EL (cell line): ENCODE results near the gene LIMK2.
A peak's percentile ranks its signal among the peaks of the same experiment; 100 is the strongest.

ENCODE experiments used
- DNase-seq: peaks from one replicate; pipeline ENCODE4 v3.0.0-alpha.2; 2016

LIMK2 gene

DNA sequence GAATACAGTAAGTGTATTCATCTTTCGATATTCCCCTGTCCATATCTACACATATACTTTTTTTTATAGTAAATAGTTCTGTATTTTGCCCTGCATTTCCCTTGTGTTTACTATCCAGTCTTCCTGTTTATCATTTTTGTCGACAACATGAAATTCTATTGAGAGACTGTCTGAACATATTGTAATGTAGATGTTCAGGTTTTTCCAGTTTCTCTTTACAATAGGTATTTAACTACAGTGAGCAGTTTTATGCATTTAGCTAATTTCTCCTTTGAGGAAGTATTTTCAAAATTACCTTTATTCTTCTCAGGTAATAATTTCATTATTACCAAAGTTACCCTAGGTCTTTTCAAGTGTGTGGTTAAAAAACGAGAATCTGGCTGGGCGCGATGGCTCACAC is 63.5 kb downstream of the LIMK2 start:
- no peak for DNase-seq

GRCh38 chr22:31276426-31277167 is 64.5 kb downstream of the LIMK2 start:
- DNase-seq: no peak

GRCh38 chr22:31277741-31278140 is 65.6 kb downstream of the LIMK2 start:
- no peak for DNase-seq

- DNase-seq: no peak
These were observed 66.1 kb downstream of the LIMK2 start for GRCh38 chr22:31278151-31278621.

GRCh38 chr22:31278626-31279326 is 66.7 kb downstream of the LIMK2 start:
- DNase-seq: no peak

DNA sequence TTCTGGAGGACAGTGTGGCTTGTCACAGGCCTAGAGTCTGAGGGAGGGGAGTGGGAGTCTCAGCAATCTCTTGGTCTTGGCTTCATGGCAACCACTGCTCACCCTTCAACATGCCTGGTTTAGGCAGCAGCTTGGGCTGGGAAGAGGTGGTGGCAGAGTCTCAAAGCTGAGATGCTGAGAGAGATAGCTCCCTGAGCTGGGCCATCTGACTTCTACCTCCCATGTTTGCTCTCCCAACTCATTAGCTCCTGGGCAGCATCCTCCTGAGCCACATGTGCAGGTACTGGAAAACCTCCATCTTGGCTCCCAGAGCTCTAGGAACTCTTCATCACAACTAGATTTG is 67.2 kb downstream of the LIMK2 start:
- no peak for DNase-seq

GRCh38 chr22:31279821-31280505 is 67.9 kb downstream of the LIMK2 start:
- no peak for DNase-seq

DNA sequence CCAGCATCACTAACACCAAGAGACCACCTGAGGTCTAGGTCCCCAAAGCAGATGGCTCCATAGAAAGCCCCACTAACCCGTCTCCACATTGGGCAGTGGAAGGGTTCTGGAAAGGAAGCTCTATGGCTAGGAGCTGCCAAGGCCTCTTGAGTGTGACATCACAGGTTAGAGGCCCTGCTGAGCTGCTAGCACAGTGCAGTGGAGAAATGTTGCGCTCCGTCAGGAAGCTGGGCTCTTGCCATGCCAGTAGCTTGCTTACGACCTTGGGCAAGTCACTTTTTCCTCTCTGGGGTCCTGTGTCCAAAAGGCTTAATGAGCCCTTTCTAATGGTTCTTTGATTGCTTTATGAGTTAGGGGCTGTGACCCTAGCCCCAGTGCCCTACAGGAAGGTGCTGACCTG is 69.6 kb downstream of the LIMK2 start:
- no peak for DNase-seq

- DNase-seq: no peak
These were observed 70.8 kb downstream of the LIMK2 start for GRCh38 chr22:31282748-31283468.

GRCh38 chr22:31284281-31285155 is 72.4 kb downstream of the LIMK2 start:
- DNase-seq: no peak

GRCh38 chr22:31286360-31287255 is 74.5 kb downstream of the LIMK2 start:
- no peak for DNase-seq

GRCh38 chr22:31287818-31288495 is 75.9 kb downstream of the LIMK2 start:
- no peak for DNase-seq

- no peak for DNase-seq
These were observed 76.6 kb downstream of the LIMK2 start for GRCh38 chr22:31288496-31289240.

GRCh38 chr22:31289344-31289743 is 77.2 kb downstream of the LIMK2 start:
- DNase-seq: no peak

GRCh38 chr22:31290494-31291471 is 78.7 kb downstream of the LIMK2 start:
- DNase-seq: peak; percentile 90

GRCh38 chr22:31291481-31292235 is 79.6 kb downstream of the LIMK2 start:
- peak; percentile 27 for DNase-seq

GRCh38 chr22:31292236-31292989 is 80.3 kb downstream of the LIMK2 start, which contains the start of gene PIK3IP1:
PIK3IP1 (minus strand) TSS chr22:31292488; CDS start chr22:31292344, 144 bp downstream.
- DNase-seq: peak; percentile 83
